ENCODE measurements around the gene UGT2B7. TPM values are rescaled to one million over a fixed set of nuclear protein-coding genes. Genes with fewer than 3 reads are reported as not detected.

UGT2B7 gene
- total RNA-seq, 3 donors from 2014 or later: 0.33 to 2.5 TPM; not detected in 1

DNA sequence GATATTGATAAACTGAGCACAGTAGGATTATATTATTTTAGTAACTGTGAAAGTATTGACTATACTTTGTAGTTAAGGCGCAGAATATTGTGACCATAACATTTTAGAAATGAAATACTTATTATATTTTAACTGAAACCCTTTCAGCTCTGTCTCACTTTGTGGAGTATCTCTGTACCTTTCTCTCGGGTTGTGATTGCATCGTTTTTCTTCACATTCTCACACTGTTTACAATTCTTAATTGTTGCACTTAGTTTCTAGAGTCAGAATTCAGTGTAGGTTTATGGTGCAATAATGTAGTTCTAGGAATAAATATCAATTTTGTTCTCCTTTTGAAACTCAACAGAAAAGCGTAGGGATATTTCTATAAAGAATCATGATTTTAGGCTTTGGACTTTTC is 57.7 kb downstream of the UGT2B7 start:
- Histone ChIP-seq H3K27me3 (no peaks in the 10 kb centered on the region), H3K36me3 (no peaks in the 10 kb centered on the region), H3K27ac (no peak overlapping the region), H3K4me1 (no peaks in the 10 kb centered on the region), H3K9me3 (no peaks in the 10 kb centered on the region), H3K4me3 (no peak overlapping the region)
- no peak for DNase-seq (ENCODE audit: low spot score in 2 of 2)
- intact Hi-C loops (cut with DNase I; ENCODE audit: low total_unique reads): no loop called here
- TF ChIP-seq POLR2A (IDR thresholded peaks at IDR 0.05): no peak
- no peak for TF ChIP-seq POLR2AphosphoS5 (IDR thresholded peaks at IDR 0.05)
- TF ChIP-seq CTCF (IDR thresholded peaks at IDR 0.05): no peak

DNA sequence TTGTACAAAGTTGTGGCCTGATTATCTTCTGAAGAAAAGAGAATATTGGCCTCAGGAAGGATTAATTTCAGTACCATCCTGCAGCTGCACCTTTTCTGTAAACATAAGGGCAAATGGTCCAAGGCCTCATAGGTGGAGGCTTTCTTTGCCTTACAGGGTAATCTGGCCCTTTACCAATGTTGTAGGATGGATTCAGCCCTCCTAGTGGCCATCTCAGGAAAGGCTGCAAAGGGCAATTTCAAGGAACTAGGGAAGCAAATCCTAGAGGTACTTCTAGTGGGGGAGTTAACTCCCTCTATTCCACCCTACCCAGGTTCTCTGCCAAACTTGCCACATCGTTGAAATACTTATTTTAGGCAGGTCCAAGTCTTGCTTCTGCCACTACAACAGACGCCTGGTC is 60.6 kb downstream of the UGT2B7 start:
- Histone ChIP-seq H3K4me1 (no peaks in the 10 kb centered on the region), H3K27ac (no peak overlapping the region), H3K27me3 (no peaks in the 10 kb centered on the region), H3K9me3 (no peaks in the 10 kb centered on the region), H3K36me3 (no peaks in the 10 kb centered on the region), H3K4me3 (no peak overlapping the region)
- DNase-seq (ENCODE audit: low spot score in 2 of 2): no peak
- intact Hi-C loops (cut with DNase I; ENCODE audit: low total_unique reads): no loop called here
- TF ChIP-seq POLR2A (IDR thresholded peaks at IDR 0.05) (no peak), CTCF (IDR thresholded peaks at IDR 0.05) (no peak), POLR2AphosphoS5 (IDR thresholded peaks at IDR 0.05) (no peak)

Other genes with a start within 250 kb of the UGT2B7 start
- under 1 TPM in 1 of 3 donors, not detected in 2; under 0.01 TPM for gene UGT2A3, start 144.7 kb upstream of the UGT2B7 start, total RNA-seq
- 10 to 100 TPM in 1 of 3 donors, 1 to 10 TPM in 1, not detected in 1; 4.0 to 18.4 TPM for gene UGT2B11, start 118.3 kb downstream of the UGT2B7 start, total RNA-seq
- gene UGT2B28, start 184.0 kb downstream of the UGT2B7 start, total RNA-seq: 1 to 10 TPM in 2 of 3 donors, not detected in 1; 1.9 to 2.0 TPM

Data from breast epithelium (tissue), 4 donors.